Midbrain (tissue), 1 donor: ENCODE data around the gene ARRDC1.
"Not testable (repeated sequence)": the region's sequence is repeated elsewhere in the genome, so short reads cannot be mapped to it uniquely, and the experiment has no call there.

ENCODE experiments used
- DNase-seq: peaks from one replicate; lab custom pipeline; 2025; lab: John Stamatoyannopoulos, UW

Gene ARRDC1, protein sequence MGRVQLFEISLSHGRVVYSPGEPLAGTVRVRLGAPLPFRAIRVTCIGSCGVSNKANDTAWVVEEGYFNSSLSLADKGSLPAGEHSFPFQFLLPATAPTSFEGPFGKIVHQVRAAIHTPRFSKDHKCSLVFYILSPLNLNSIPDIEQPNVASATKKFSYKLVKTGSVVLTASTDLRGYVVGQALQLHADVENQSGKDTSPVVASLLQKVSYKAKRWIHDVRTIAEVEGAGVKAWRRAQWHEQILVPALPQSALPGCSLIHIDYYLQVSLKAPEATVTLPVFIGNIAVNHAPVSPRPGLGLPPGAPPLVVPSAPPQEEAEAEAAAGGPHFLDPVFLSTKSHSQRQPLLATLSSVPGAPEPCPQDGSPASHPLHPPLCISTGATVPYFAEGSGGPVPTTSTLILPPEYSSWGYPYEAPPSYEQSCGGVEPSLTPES

DNA sequence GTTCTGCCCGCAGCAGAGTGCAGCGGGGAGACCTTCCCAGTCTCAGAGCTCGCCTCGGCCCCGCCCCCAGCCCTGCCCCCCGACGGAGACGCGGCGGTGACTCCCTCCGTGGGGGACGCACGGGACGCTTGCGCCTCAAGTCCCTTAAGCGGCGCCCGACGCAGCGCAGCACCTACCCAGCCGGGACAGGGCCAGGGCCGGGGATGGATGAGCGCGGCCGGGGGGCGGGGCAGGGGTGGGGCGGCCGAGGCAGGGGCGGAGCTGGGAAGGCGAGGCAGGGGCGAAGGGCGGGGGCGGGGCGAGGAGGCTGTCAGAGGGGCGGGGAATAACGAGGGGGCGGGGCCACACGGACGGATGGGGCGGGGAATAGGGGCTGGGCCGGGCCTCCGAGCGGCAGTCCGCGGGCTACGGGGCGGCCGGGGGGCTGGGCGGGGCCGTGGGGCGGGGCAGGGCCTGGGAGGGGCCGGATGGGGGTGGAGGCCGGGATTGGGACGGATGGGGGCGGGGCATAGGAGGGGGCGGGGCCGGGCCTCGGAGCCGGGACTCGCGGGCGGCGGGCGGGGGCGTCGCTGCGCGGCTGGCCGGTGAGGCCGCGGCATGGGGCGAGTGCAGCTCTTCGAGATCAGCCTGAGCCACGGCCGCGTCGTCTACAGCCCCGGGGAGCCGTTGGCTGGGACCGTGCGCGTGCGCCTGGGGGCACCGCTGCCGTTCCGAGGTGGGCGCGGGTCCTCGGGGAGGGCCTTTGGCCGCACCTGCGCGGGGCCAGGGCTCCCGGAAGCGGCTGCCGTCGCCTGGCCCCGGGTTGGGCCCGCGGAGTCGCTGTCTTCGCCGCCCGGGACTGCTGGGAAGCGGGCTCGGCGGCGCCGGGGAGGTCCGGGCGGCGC lies at the start of gene ARRDC1:
TSS of gene ARRDC1 (plus strand) at position 566 of the 884 bp plus-strand sequence. CDS start at position 598, 32 bp downstream.
- peak; percentile 91 for DNase-seq

DNA sequence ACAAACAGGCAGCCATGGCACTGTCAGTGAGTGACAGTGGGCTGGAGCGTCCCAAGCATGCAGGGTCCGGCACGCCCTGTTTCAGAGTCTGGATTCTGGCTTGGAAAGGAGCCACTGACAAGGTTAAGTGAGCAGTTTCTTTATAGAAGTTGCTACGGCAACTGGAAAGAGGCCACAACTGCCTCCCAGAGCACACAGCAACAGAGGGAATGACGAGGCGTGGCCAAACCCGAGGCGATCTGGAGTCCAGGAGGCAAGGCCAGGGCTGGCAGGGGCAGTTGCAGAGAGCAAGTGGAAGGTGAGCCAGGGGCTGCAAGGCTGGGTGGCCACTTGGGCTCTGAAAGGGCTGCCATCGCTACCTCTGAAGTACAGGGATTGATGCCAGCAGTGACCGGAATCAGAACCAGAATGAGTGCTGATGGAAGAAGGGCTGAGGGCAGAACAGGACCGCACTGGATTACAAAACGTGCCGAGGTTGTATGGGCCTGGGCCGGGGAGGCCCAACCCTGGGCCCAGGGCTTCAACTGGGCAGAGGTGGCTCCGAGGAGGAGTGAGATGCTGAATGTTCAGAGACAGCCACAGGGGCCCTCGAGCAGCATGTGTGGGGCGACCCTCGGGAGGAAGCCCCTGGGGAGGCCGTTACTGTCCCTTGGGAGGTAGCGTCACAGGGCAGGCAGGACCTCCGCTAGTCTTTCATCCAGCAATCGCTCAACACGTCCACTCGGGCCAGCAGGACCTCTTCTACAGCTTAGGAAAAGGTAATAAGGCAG lies 49.2 kb upstream of the ARRDC1 start:
- DNase-seq = no peak

DNA sequence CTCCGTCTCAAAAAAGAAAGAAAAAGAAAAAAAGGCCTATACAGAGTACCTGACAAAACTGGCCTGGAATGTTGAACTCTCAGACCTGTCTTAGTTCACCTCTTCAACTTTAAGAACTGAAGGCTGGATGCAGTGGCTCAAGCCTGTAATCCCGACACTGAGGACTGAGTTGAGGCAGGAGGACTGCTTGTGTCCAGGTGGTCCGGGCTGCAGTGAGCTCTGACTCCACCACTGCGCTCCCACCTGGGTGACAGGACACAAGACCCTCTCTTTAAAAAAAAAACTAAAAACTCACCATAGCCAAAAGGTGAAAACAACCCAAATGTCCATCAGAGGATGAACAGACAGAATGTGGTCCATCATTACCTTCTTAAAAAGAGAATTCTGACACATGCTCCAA lies 47.4 kb upstream of the ARRDC1 start:
- DNase-seq = no peak

DNA sequence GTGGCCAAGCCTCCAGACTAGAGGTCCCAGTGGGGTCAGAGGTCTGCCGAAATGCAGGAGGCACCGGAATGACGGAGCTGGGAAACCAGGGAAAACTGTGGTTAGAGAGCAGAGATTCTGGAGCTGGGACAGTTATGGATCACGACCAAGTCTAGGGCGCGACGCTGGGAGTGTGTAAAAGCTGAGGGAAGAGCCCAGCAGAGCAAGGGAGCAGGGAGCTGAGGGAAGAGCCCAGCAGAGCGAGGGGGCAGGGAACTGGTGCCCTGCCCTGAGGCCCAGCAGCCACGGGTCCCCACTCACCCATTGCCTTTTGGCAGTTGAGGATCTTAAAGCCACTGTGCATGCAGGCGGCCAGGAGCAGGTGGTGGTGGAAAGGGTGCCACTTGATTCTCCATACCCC lies 41.4 kb upstream of the ARRDC1 start:
- no peak for DNase-seq

DNA sequence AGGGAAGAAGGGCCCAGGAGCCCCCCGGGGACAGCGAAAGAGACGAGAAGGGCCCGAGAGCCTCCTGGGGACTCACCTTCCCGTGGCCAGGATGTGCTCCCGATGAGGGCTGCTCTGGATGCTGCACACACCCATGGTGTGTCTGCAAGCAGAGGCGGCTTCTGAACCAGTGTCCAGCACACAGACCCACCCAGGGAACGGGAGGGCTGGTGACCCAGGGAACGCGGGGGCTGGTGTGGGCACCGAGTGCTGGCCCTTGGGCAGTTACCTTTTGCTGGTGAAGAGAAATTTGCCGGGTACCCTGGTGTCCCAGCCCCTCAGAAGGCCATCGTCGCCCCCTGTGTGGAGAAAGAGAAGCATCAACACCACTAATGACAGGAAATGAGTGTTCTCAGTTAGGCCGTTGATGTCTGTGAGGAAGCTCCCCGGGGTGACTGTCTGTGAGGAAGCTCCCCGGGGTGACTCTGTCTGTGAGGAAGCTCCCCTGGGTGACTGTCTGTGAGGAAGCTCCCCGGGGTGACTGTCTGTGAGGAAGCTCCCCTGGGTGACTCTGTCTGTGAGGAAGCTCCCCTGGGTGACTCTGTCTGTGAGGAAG lies 40.6 kb upstream of the ARRDC1 start:
- no peak for DNase-seq

DNA sequence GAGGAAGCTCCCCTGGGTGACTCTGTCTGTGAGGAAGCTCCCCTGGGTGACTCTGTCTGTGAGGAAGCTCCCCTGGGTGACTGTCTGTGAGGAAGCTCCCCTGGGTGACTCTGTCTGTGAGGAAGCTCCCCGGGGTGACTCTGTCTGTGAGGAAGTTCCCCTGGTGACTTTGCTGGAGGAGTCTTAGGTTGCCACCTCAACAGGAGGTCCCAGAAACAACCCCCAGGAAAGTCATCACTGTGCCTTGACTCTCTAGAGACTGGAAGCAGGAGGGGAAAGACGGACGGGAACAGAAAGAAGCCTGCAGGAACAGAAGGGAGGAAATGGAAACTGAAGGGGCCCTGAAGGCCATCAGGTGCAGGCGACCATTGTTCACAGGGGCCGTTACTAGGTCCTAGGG lies 37.0 kb upstream of the ARRDC1 start:
- not testable (repeated sequence) for DNase-seq

DNA sequence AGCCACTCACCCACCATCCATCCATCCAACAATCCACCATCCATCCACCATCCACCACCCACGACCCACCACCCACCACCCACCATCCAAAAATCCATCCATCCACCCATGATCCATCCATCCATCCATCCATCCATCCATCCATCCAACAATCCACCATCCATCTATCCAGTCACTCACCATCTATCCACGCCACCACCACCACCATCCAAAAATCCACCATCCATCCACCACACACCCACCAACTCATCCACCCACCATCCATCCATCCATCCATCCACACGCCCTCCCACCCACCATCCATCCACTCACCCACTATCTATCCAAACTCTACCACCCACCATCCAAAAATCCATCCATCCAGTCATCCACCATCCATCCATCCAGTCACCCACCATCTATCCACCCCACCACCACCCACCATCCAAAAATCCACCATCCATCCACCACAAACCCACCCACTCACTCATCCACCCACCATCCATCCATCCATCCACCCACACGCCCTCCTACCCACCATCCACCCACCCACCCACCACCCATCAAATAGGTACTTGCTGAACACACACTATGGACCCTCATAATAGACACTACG lies 35.8 kb upstream of the ARRDC1 start:
- no peak for DNase-seq

DNA sequence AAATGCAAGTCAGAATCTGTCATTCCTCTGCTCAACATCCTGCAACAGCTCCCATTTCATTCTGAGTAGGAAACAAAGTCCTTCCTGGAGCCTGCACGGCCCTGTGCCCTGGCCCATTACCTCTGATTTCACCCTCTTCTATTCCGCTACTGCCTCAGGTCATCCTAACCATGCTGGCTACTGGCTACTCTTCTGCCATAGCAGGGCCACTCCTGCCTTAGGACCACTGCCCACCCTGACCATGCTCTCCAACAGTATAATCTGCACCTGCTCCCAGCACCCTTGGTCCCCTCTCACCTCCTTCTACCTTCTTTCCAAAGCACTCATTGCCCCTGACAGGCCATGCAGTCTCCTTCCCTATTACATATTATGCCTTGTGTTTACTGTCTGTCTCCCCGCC lies 34.9 kb upstream of the ARRDC1 start:
- no peak for DNase-seq

DNA sequence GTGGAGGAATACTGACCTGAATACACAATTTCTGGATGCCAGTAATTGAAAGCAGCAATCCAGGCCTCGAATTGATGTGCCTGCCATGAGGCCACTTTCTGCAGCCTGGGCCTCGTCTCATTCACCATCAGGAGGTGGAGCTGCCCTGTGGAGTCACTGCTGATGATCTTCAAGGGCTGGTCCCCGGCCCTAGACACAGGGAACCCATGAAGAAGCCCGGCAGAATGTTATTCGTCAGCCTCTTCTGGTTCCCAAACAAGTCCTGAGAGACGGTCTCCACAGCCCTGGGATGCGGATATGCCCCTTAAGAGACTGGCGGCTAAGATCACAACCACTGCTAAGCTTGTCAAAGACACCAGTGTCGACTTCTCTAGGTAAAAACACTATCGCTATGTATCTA lies 31.3 kb upstream of the ARRDC1 start:
- DNase-seq = no peak

DNA sequence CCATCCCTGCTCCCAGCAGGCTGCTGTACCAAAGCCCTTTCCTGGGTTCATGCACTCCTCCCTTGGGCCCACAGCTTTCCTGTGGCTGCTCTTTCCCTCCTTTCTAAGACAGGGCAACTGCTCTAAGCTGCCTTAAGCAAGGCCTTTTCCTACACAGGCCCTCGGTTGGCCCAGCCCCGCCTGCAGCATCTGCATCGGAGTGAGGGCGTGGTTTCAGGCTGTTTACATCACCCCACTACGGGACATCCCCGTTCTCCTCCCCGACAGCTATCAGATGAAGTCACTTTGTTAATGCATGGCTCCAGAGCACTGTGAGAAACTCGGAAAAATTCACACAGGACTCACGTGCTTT lies 30.1 kb upstream of the ARRDC1 start:
- DNase-seq = peak; percentile 25

DNA sequence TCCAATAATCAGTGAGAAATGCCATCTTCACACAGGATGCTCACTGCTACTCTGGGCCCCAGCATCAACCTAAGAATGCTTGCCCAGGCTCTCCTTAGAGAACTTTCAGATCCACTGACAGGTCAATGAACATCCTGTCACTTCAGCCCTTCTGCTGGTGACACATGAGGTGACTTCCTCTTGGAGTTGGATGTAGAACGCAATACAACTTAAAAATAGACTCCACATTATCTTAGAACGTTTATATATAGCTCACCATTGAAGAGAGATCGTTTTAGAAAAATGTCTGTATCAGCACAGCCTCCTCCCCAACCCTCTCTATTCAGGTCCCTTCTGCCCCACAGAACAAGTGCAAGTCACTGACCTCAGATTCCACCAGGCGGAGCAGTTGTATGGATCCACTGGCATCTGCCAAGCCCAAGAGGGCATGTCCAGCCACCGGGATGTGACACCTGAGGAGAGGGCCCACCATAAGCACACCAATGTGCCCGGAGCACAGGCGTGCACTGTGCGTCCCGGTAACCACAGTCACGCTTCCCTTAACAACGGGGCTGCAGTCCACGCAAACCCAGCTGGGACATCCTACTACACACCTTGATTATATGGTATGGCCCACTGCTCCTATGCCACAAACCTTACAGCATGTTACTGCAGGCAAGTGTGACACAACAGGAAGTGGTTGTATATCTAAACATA lies 29.6 kb upstream of the ARRDC1 start:
- no peak for DNase-seq

DNA sequence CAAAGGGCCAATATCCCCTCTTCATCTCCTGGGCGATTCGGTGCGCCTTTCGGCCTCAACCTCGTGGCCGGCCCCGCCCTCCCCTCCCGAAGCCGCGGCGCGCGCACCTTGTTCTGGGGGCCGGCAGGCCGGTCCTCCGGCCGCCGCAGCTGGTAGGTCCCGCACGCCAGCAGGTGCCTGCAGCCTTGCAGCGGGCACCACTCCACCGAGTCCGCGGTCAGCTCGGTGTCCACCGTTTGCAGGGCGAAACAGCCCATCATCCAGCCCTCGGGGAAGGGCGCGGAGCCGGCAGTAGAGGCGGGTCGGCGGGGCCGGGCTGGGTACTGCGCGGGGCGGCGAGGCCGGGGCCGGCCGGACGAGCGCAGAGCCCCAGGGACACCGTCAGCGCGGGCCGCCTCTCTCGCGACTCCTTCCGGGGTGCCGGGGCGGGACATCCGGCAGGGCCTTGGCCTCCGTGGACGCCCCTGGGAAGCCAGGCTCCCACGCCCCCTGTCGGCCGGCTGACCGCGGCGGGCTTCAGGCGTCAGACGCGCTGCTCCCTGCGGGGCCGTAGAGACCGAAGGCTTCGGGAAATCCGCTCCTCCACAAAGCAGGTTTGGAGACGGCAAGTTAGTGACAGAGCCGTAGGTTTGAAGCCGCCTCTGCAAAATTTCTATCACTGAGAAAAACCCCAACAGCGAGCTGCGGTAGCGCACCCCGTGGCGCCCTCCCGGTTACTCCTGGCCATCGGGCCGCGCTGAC lies 26.8 kb upstream of the ARRDC1 start, which contains the start of gene DPH7:
TSS of gene DPH7 (minus strand) at position 408 of the 741 bp plus-strand sequence. CDS start at position 260, 148 bp downstream.
- peak; percentile 97 for DNase-seq

DNA sequence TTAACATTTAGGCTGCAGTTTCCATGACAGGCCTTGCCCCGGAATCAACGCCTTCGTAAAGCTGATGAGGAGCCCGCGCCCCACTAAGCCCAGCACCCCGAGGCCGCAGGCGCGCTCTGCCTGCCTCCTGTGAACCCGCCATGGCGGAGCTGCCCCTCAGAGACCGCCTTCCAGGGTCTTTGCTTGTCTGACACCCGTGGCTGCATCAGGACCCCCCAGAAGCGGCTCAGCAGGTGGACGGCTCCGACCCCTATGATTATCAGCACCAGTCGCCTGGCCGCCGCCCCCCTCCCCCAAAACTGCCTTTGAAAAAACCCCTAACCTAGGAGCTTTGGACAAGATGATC lies 26.3 kb upstream of the ARRDC1 start:
- DNase-seq = no peak

DNA sequence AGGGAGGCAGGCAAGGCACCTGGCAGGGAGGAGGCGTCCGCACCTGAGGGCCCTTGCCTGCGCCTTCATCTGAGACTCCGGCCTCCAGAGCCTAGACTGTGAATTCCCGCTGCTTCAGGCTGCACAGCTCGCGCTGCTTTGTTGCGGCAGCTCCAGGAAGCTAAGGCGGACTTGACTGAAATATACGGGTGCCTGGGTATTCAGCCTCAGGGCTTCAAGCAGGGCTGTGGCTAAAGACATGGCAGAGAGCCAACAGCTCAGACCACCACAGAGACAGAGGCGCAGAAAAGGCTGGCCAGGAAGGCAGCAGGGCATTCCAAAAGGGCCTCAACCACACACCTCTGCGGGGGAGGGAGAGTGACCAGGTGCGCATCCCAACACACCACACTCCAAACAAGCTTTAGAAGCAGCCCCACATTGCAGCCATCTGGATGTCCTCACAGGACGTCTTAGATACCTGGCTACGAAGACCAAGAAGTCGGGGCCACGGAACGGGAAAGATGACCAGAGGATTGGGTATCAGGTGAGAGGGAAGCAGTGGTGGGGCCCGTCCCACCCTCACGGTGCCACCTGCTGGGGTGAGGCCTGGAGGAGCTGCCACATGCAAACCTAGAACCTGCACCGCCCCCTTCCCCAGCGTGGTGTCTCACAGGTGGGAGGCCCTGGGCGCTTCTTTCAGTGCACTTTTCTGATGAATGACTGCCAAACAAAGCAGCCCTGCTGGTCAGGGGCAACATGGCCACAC lies 25.1 kb upstream of the ARRDC1 start:
- DNase-seq = no peak

DNA sequence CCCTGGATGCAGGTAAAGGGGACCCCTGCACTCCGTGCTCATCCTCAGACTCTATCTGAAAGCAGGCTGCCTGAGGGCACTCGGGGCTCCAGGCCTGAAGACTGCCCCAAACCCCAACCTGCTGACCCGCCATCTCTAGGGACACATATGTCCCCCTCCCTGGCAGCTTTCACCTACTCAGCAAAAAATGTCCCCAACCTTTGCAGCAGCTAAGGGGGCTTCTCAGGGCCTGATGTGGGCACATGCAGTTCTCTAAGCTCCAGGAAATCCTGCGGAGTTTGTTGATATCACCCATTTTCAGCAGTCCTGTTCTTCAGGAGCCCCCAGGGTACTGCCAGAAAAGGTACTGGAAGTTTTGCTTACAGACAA lies 24.5 kb upstream of the ARRDC1 start:
- DNase-seq = no peak

DNA sequence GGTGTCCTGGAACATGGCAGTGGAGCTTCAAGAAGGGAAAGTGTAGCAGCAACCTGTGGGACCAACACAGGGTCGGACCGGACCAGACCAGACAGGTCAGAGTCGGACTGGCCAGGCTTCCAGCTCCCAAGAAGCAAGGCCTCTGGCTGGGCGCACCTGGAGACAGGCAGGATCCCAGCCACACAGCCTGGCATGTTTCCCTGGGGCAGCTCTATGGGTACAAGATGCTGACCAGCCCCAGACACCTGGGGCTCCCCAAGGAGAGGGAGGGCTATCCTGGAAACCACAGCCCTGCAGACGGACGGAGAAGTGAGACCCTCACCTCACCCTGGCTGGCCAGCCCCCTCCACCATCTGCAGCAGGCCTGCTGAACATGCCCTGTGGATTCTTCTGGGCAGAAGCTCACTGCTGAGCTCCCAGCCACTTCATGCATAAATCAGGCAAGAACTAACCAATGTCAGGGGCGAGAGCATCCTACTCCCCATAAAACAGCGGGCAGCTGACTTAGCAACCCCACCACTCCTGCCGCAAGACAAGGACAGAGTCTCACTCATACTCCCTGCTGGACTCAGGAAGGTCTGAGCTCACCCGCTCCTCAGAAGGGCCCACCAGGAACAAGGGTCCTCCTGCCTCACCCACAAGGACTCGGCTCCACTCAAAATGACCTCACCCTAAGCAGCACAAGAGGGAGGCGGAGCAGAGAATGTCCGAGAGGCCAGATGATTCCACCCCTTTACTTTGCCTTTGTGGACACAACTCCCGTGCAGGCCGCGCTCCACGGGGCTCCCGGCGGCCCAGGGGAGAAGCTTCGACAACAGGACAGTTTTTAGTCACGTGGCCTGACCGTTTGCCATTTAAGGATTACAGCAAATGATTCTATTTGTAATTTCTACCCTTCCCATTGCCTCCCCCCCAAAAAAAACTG lies 23.9 kb upstream of the ARRDC1 start:
- DNase-seq = no peak

DNA sequence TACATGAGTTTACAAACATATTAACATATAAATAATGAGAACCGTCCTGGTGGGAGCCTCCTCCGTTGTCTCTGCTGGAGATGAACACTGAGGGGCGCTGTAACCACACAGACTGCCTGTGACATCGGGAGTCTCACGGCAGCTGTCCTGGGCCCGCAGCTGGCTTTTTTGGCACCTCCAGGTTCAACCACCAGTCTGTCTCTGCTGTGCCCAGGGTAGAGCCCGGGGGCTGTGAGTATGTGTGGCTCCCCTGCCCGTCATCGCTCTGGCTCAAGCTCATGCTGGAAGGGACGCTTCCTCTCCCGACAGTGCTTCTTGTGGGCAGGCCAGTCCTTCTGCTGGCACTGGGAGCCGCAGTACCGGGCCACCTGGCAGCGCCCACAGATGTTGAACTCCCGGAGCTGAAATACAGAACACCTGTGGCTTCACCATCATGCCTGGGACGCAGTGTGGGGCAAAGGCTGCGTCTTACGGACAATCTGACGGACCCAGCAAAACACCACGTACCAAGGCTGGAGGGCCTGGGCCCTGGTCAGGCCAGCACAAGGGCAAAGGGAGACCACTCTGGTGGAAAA lies 23.1 kb upstream of the ARRDC1 start:
- DNase-seq = no peak

DNA sequence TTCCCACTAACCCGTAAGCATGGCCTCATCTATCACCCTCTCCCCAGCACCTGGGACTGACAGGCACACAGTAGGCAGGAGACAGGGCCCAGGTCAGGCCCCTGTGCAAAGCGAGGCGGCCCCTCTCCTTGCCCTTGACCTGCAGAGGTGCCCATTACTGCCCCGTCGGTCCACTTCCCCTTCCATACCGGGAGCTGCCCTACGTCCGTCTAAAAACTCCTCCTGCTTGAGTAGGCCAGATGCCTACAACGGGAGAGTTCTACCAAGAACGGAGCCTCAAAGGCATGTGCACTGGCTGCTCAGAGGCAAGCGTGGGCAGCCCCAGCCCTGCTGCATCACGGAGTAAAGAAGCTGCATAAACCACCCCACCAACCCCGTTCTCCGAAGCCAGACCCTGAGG lies 22.1 kb upstream of the ARRDC1 start:
- DNase-seq = no peak
